ENCODE measurements around the gene NPC2. TPM values are rescaled to one million over a fixed set of nuclear protein-coding genes. Genes with fewer than 3 reads are reported as not detected.

NPC2 gene
- total RNA-seq, 1 experiment from 2014 or later, result 141 TPM

- intact Hi-C loops (cut with micrococcal nuclease; ENCODE audit: unreplicated experiment) (no loop called here), in situ Hi-C loops (cut with HindIII; ENCODE audit: low pct_unique_long_range_greater_than_20kb, low sequenced_read_pairs) (no loop called here)
- no peak for DNase-seq (ENCODE audit: low read depth, low spot score)
- ATAC-seq, result no peak
- Histone ChIP-seq H3K9me3 (ENCODE audit: control insufficient read depth, insufficient read depth, low read depth, low read length) (no peaks in the 10 kb centered on the region), H3K27me3 (ENCODE audit: control insufficient read depth, insufficient read depth, low read length) (no peaks in the 10 kb centered on the region), H3K36me3 (ENCODE audit: control insufficient read depth, insufficient read depth, low read length) (no peaks in the 10 kb centered on the region), H3K4me1 (ENCODE audit: control insufficient read depth, insufficient read depth, low read length) (no peaks in the 10 kb centered on the region), H3K4me3 (ENCODE audit: low read depth in 2 of 2, low read length in 2 of 2) (no peak overlapping the region), H3K27ac (ENCODE audit: low read length) (no peak overlapping the region)
- no TSS peak for BruUV-seq (replicated peaks)
- CTCF ChIA-PET, result no interaction called here
- POLR2A ChIA-PET, result no interaction called here
- TF ChIP-seq POLR2AphosphoS5 (IDR thresholded peaks at IDR 0.05; ENCODE audit: low read depth, low read length), result no peak
- no peak for TF ChIP-seq TCF7L2 (IDR thresholded peaks at IDR 0.05; ENCODE audit: low read depth, low read length)
- TF ChIP-seq SIN3A (IDR thresholded peaks at IDR 0.05; ENCODE audit: borderline replicate concordance, insufficient read depth, low read depth, low read length), result no peak
- no peak for TF ChIP-seq REST (IDR thresholded peaks at IDR 0.05; ENCODE audit: insufficient read depth in 1 of 2, low read depth in 2 of 2, low read length in 1 of 2)
- TF ChIP-seq CTCF (IDR thresholded peaks at IDR 0.05), result no peak
Measured at GRCh38 chr14:74528406-74528805, 35.3 kb upstream of the NPC2 start.

GRCh38 chr14:74527736-74528280 is 34.7 kb upstream of the NPC2 start:
- Histone ChIP-seq H3K4me3 (ENCODE audit: low read depth in 2 of 2, low read length in 2 of 2) (no peak overlapping the region), H3K27me3 (ENCODE audit: control insufficient read depth, insufficient read depth, low read length) (no peaks in the 10 kb centered on the region), H3K36me3 (ENCODE audit: control insufficient read depth, insufficient read depth, low read length) (no peaks in the 10 kb centered on the region), H3K9me3 (ENCODE audit: control insufficient read depth, insufficient read depth, low read depth, low read length) (no peaks in the 10 kb centered on the region), H3K4me1 (ENCODE audit: control insufficient read depth, insufficient read depth, low read length) (no peaks in the 10 kb centered on the region), H3K27ac (ENCODE audit: low read length) (no peak overlapping the region)
- no peak for DNase-seq (ENCODE audit: low read depth, low spot score)
- TF ChIP-seq POLR2AphosphoS5 (IDR thresholded peaks at IDR 0.05; ENCODE audit: low read depth, low read length), result no peak
- TF ChIP-seq REST (IDR thresholded peaks at IDR 0.05; ENCODE audit: insufficient read depth in 1 of 2, low read depth in 2 of 2, low read length in 1 of 2), result no peak
- no peak for TF ChIP-seq TCF7L2 (IDR thresholded peaks at IDR 0.05; ENCODE audit: low read depth, low read length)
- POLR2A ChIA-PET, result no interaction called here
- in situ Hi-C loops (cut with HindIII; ENCODE audit: low pct_unique_long_range_greater_than_20kb, low sequenced_read_pairs) (no loop called here), intact Hi-C loops (cut with micrococcal nuclease; ENCODE audit: unreplicated experiment) (no loop called here)
- ATAC-seq, result no peak
- BruUV-seq (replicated peaks), result no TSS peak
- CTCF ChIA-PET, result no interaction called here
